Left ventricle myocardium inferior (tissue), 1 donor: Measurements from ENCODE around the gene PRR11. TPM values are rescaled to one million over a fixed set of nuclear protein-coding genes. Genes with fewer than 3 reads are reported as not detected.
"Not testable (repeated sequence)": the region's sequence is repeated elsewhere in the genome, so short reads cannot be mapped to it uniquely, and the experiment has no call there.

ENCODE experiments used
- DNase-seq: peaks from one replicate; pipeline ENCODE4 v3.0.0-alpha.2; 2020
- H3K27ac ChIP-seq: fragments of 200-600 bp; replicated peaks from 2 replicates; pipeline ENCODE4 v1.8.0; 2021
- H3K27me3 ChIP-seq: fragments of 200-600 bp; 2 replicates; pipeline ENCODE4 v1.8.0; 2021; ENCODE audit warnings: low read depth
- H3K36me3 ChIP-seq: fragments of 200-600 bp; 2 replicates; pipeline ENCODE4 v1.8.0; 2021
- H3K4me1 ChIP-seq: fragments of 200-600 bp; 2 replicates; pipeline ENCODE4 v1.8.0; 2021
- H3K4me3 ChIP-seq: fragments of 200-600 bp; 2 replicates; pipeline ENCODE4 v1.8.0; 2021; ENCODE audit warnings: mild to moderate bottlenecking, moderate library complexity
- H3K9me3 ChIP-seq: fragments of 200-600 bp; replicated peaks from 2 replicates; pipeline ENCODE4 v1.8.0; 2021
- intact Hi-C: fragments of 100-400 bp; cut with micrococcal nuclease; formaldehyde crosslinking; loops from one replicate; pipeline ENCODE4 v1.11.0; 2022
- total RNA-seq: library from RNA; stranded (reverse); fragmentation: NEBNext Ultra II Directional; extraction: Animal tissue kit (Norgen Biotek cat#: 25700); gene quantifications from one replicate; pipeline ENCODE4 v1.2.1, GENCODE V29; 2021
- TF ChIP-seq, protein P1 (sequence below): fragments of 200-600 bp; IDR thresholded peaks from 2 replicates; pipeline ENCODE4 v1.8.0; 2021; ENCODE audit warnings: antibody characterized with exemption, mild to moderate bottlenecking, borderline replicate concordance
- donor health status: DM: no; HTN: yes; CAD: no; lungs with severe emphysema.

Gene PRR11
- total RNA-seq, 1 donor from 2014 or later: 1.5 TPM

DNA sequence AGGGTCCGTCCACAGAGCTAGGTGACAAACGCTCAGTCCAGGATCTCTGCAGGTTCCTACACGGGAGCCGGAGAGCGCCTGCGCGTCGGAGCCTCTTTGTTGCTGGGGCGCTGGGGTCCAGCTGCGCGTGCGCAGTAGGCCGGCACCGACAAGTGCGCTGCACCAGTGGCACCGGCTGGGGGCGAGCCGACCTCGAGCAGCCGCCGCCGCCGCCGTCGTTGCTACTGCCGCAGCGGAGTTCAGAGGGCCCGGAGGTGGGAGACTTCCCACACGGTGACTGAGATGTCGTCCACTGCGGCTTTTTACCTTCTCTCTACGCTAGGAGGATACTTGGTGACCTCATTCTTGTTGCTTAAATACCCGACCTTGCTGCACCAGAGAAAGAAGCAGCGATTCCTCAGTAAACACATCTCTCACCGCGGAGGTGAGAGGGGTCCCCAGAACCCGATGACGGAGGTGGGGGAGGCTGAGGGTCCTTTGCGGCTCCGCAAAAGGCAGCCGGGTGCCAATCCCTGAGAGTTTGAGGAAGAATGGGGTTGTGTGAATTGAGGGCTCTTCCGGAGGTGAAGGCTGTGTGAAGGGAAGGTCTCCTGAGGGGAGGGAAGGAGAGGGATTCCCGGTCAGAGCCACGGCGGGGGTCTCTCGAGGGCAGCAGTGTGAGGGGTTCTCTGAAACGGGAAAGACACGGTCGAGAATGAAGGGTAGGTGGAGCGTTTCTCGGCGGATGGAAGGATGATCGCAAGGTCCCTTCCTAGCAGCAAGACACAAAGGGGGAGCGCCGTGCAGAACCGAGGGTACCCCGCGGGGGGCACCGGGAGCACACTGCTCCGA, 65.0 kb downstream of the PRR11 start, which contains the start of gene GDPD1:
Gene GDPD1, plus strand, starts transcription at position 184 of the 831 bp plus-strand sequence. Its CDS starts 99 bp downstream, at position 283.
- DNase-seq: peak; percentile 96
- Histone ChIP-seq H3K36me3 (no peaks in the 10 kb centered on the region), H3K27me3 (no peaks in the 10 kb centered on the region), H3K4me1 (peaks cover 16% of the 10 kb centered on the region), H3K4me3 (peak within 1 kb of the TSS; percentile 83), H3K9me3 (no peaks in the 10 kb centered on the region), H3K27ac (peak within 1 kb of the TSS; percentile 64)
- TF ChIP-seq, protein P1, sequence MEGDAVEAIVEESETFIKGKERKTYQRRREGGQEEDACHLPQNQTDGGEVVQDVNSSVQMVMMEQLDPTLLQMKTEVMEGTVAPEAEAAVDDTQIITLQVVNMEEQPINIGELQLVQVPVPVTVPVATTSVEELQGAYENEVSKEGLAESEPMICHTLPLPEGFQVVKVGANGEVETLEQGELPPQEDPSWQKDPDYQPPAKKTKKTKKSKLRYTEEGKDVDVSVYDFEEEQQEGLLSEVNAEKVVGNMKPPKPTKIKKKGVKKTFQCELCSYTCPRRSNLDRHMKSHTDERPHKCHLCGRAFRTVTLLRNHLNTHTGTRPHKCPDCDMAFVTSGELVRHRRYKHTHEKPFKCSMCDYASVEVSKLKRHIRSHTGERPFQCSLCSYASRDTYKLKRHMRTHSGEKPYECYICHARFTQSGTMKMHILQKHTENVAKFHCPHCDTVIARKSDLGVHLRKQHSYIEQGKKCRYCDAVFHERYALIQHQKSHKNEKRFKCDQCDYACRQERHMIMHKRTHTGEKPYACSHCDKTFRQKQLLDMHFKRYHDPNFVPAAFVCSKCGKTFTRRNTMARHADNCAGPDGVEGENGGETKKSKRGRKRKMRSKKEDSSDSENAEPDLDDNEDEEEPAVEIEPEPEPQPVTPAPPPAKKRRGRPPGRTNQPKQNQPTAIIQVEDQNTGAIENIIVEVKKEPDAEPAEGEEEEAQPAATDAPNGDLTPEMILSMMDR: peak; percentile 85
- intact Hi-C loops: no loop called here

DNA sequence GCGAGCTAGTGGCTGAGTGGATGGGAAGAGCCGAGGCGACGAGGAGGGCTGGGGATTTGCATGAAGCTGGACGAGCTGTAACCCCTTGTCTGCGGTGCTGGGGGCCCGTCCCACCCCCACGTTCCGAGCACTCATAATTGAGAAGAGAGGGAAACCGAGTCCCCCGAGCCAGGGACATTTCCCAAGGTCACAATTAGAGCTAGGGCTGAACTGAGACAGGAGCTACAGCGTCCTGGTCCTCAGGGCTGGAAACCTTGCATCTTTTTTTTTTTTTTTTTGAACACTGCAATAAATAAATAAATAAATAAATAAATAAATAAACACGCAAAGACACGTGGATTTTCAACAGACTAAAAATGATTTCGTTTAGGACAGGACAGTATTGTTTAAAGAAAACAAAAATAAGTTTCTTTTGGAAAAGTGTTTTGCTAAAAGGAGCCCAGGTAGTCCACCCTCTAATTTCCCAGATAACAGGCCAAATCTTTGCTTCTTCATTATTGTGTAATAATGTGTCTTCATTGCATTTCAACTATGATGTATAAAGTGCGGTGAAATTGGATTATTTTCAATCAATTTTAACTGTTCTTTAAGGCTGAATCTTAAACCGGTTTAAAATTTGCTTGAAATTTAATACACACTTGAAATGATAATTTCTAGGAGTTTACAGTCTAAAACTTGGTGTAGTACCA, 65.8 kb downstream of the PRR11 start:
- peak overlapping the region; percentile 83 for H3K4me3 ChIP-seq
- no peaks in the 10 kb centered on the region for H3K36me3 ChIP-seq
- peak overlapping the region; percentile 64 for H3K27ac ChIP-seq
- peaks cover 16% of the 10 kb centered on the region for H3K4me1 ChIP-seq
- no peaks in the 10 kb centered on the region for H3K27me3 ChIP-seq
- DNase-seq: no peak
- TF ChIP-seq, protein P1: no peak
- intact Hi-C loops: no loop called here
- H3K9me3 ChIP-seq: no peaks in the 10 kb centered on the region

DNA sequence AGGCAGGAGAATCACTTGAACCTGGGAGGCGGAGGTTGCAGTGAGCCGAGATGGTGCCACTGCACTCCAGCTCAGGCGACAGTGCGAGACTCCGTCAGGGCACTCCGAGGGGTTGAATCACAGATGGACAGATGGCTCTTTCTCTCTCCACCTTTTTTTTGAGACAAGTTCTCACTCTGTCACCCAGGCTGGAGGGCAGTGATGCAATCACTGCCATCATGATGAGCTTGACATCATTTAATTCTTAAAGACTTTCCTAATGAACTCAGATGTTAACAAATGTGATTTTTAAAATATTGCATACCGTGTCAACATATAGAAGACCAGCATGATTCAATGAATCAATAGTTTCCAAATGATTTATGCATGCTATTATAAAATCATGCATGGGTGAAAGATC, 68.3 kb downstream of the PRR11 start:
- Histone ChIP-seq H3K9me3 (no peaks in the 10 kb centered on the region), H3K4me1 (peaks cover 16% of the 10 kb centered on the region), H3K27me3 (no peaks in the 10 kb centered on the region), H3K4me3 (no peak overlapping the region), H3K36me3 (no peaks in the 10 kb centered on the region), H3K27ac (no peak overlapping the region)
- intact Hi-C loops: no loop called here
- TF ChIP-seq, protein P1: no peak
- no peak for DNase-seq

DNA sequence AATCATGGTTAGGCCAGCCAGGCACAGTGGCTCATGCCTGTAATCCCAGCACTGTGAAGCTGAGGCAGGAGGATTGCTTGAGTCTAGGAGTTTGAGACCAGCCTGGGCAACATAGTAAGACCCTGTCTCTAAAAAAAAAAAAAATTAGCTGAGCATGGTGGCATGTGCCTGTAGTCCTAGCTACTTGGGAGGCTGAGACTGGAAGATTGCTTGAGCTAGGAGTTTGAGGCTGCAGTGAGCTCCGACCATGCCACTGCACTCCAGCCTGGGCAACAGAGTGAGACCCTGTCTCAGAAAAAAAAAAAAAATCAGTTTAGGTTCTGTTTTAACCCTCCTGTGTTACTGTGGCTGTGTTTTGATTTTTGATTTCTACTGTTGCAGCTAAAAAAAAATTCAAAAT, 73.0 kb downstream of the PRR11 start:
- H3K27ac ChIP-seq, intact Hi-C loops, H3K27me3 ChIP-seq, DNase-seq, H3K4me3 ChIP-seq, H3K36me3 ChIP-seq, H3K4me1 ChIP-seq, H3K9me3 ChIP-seq: not testable (repeated sequence)

DNA sequence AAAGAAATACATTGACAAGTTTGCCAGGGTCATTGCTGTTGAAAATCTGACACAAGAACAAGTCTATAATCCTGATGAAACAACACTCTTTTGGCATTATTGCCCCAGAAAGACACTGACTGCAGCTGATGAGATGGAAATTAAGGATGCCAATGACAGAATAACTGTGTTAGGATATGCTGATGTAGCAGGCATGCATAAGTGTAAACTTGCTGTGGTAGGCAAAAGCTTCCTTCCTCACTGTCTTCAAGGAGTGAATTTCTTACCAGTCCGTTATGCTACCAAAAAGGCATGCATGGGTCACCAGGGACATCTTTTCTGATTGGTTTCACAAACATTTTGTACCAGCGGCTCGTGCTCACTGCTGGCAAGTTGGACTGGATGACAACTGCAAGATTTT, 75.2 kb downstream of the PRR11 start:
- DNase-seq: no peak
- Histone ChIP-seq H3K4me3 (no peak overlapping the region), H3K9me3 (no peaks in the 10 kb centered on the region), H3K4me1 (no peaks in the 10 kb centered on the region), H3K27ac (no peak overlapping the region), H3K36me3 (no peaks in the 10 kb centered on the region), H3K27me3 (no peaks in the 10 kb centered on the region)
- TF ChIP-seq, protein P1: no peak
- intact Hi-C loops: no loop called here

DNA sequence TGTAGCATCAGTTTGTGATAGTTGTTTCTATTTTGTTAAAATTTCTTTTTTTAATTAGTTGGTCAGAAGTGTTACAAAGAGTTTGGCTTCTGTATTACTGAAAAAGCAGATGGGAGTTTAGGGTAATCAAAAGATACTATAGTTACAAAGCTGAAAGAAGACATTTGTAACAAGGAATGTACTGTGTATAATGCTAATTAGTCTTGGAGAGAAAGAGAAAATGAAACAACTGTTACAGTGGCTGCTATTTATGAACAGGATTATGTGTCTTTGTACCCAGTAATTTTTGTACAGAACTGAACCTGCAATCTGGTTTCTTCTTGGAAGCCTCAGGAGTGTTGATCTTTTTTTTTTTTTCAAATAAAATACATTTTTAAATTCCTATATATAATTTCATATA, 79.1 kb downstream of the PRR11 start:
- no peak for DNase-seq
- no peaks in the 10 kb centered on the region for H3K9me3 ChIP-seq
- intact Hi-C loops: no loop called here
- no peaks in the 10 kb centered on the region for H3K27me3 ChIP-seq
- H3K4me1 ChIP-seq: no peaks in the 10 kb centered on the region
- no peak overlapping the region for H3K27ac ChIP-seq
- no peak overlapping the region for H3K4me3 ChIP-seq
- TF ChIP-seq, protein P1: no peak
- no peaks in the 10 kb centered on the region for H3K36me3 ChIP-seq
